Natural killer cell (primary cell): ENCODE results near the gene ARMC9. TPM values are rescaled to one million over a fixed set of nuclear protein-coding genes. Genes with fewer than 3 reads are reported as not detected.

Experiments
- ATAC-seq, 3 donors: fragments of 150-1000 bp in 2 of 3; fragments of 200-7000 bp in 1 of 3; cut with Tn5 transposase; 1 replicate in 1 of 3; 2 replicates in 2 of 3; pipeline ENCODE4 v1.10.0; 2021; ENCODE audit warnings: mild to moderate bottlenecking in 2 of 3, moderate library complexity in 2 of 3
- DNase-seq, 2 donors: peaks; one replicate each; pipeline versions ENCODE4 v3.0.0 to v3.0.0-alpha.2; 2013 to 2021; ENCODE audit warnings: mixed read lengths in 1 of 2
- H3K27ac ChIP-seq: one replicate; pipeline ENCODE4 v1.5.1; 2013; ENCODE audit warnings: mild to moderate bottlenecking, low read length
- H3K27me3 ChIP-seq: one replicate; pipeline ENCODE4 v1.6.1; 2013; ENCODE audit warnings: low read length; ENCODE audit not compliant: control insufficient read depth, insufficient read depth
- H3K36me3 ChIP-seq: one replicate; pipeline ENCODE4 v1.6.1; 2013; ENCODE audit warnings: low read length; ENCODE audit not compliant: control insufficient read depth, insufficient read depth
- H3K4me1 ChIP-seq: one replicate; pipeline ENCODE4 v1.6.1; 2013; ENCODE audit warnings: low read length; ENCODE audit not compliant: control insufficient read depth, insufficient read depth
- H3K4me3 ChIP-seq: one replicate; pipeline ENCODE4 v1.5.1; 2013; ENCODE audit warnings: low read length
- H3K9me3 ChIP-seq: one replicate; pipeline ENCODE4 v1.6.1; 2013; ENCODE audit warnings: low read length; ENCODE audit not compliant: control insufficient read depth, insufficient read depth
- H3K27ac Mint-ChIP-seq, 2 donors: one replicate each; pipeline ENCODE4 v1.8.0; 2022; ENCODE audit warnings: mild to moderate bottlenecking in 2 of 2, mixed read lengths in 2 of 2, moderate library complexity in 1 of 2
- H3K27me3 Mint-ChIP-seq, 2 donors: one replicate each; pipeline ENCODE4 v1.8.0; 2022; ENCODE audit warnings: low read depth in 2 of 2, mixed read lengths in 2 of 2
- H3K36me3 Mint-ChIP-seq: one replicate; pipeline ENCODE4 v1.8.0; 2022; ENCODE audit warnings: mixed read lengths
- H3K4me1 Mint-ChIP-seq, 2 donors: one replicate each; pipeline ENCODE4 v1.8.0; 2022; ENCODE audit warnings: mixed read lengths in 2 of 2
- H3K4me3 Mint-ChIP-seq: one replicate; pipeline ENCODE4 v1.8.0; 2022; ENCODE audit warnings: mild to moderate bottlenecking, moderate library complexity, mixed read lengths
- H3K9me3 Mint-ChIP-seq, 2 donors: one replicate each; pipeline ENCODE4 v1.8.0; 2022; ENCODE audit warnings: mixed read lengths in 2 of 2
- WGBS: methylation state at CpG from one replicate; pipeline ENCODE4 v1.1.7; 2013; ENCODE audit warnings: missing lambda C conversion rate; ENCODE audit not compliant: insufficient coverage; 5-methylcytosine and 5-hydroxymethylcytosine counted together
- intact Hi-C: fragments of 100-400 bp; cut with micrococcal nuclease; formaldehyde crosslinking; loops from one replicate; pipeline ENCODE4 v1.14.2; 2022
- total RNA-seq, 4 donors: library from RNA; stranded (reverse); fragments of 120-200 nt in 1 of 4; gene quantifications; one replicate each; pipeline versions ENCODE4 v1.2.3 to v1.2.4, GENCODE V29; 2013 to 2022
- TF ChIP-seq, protein P1 (sequence below): fragments of 200-600 bp; IDR thresholded peaks from one replicate; pipeline ENCODE4 v1.8.0; 2022; ENCODE audit warnings: antibody characterized with exemption

Gene ARMC9
- total RNA-seq, 3 donors from 2014 or later (not counting 1 experiment from before 2014, with no cell fraction given) = 1.2 to 2.3 (median 2.0) TPM

DNA sequence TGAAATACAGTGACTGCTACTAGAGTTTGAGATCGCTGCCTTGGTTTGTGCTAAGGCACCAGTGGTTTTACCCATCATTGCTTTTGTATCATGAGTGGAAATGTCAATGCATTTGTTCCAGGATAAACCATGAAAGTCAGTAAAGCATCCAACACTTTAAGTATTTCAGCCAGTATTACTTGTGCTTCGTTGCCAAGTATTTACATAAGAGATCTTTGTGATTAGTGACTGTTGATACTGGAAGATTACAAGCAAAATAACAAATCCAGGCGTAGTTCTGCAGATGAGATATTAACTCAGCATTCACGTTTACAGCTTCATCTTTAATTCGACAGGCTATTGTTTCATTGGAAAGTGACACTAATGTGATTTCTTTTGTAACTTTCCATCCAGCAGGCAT, 106.8 kb downstream of the ARMC9 start:
- ATAC-seq = no peak
- Histone ChIP-seq H3K27me3 (no peaks in the 10 kb centered on the region), H3K36me3 (no peaks in the 10 kb centered on the region), H3K9me3 (no peaks in the 10 kb centered on the region), H3K4me1 (peaks cover 6% of the 10 kb centered on the region), H3K4me3 (no peak overlapping the region), H3K27ac (no peak overlapping the region)
- H3K4me1 Mint-ChIP-seq = peaks cover 7 to 8% of the 10 kb centered on the region in 2 donors
- DNase-seq = no peak
- TF ChIP-seq, protein P1, sequence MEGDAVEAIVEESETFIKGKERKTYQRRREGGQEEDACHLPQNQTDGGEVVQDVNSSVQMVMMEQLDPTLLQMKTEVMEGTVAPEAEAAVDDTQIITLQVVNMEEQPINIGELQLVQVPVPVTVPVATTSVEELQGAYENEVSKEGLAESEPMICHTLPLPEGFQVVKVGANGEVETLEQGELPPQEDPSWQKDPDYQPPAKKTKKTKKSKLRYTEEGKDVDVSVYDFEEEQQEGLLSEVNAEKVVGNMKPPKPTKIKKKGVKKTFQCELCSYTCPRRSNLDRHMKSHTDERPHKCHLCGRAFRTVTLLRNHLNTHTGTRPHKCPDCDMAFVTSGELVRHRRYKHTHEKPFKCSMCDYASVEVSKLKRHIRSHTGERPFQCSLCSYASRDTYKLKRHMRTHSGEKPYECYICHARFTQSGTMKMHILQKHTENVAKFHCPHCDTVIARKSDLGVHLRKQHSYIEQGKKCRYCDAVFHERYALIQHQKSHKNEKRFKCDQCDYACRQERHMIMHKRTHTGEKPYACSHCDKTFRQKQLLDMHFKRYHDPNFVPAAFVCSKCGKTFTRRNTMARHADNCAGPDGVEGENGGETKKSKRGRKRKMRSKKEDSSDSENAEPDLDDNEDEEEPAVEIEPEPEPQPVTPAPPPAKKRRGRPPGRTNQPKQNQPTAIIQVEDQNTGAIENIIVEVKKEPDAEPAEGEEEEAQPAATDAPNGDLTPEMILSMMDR = no peak
- no peak overlapping the region for H3K4me3 Mint-ChIP-seq
- intact Hi-C loops = no loop called here
- WGBS = 82% methylated on average over 5 of the region's 5 CpGs
- H3K36me3 Mint-ChIP-seq = no peaks in the 10 kb centered on the region
- peaks cover 0 to 6% of the 10 kb centered on the region in 2 donors for H3K27me3 Mint-ChIP-seq
- H3K9me3 Mint-ChIP-seq = no peaks in the 10 kb centered on the region
- H3K27ac Mint-ChIP-seq = no peak overlapping the region

DNA sequence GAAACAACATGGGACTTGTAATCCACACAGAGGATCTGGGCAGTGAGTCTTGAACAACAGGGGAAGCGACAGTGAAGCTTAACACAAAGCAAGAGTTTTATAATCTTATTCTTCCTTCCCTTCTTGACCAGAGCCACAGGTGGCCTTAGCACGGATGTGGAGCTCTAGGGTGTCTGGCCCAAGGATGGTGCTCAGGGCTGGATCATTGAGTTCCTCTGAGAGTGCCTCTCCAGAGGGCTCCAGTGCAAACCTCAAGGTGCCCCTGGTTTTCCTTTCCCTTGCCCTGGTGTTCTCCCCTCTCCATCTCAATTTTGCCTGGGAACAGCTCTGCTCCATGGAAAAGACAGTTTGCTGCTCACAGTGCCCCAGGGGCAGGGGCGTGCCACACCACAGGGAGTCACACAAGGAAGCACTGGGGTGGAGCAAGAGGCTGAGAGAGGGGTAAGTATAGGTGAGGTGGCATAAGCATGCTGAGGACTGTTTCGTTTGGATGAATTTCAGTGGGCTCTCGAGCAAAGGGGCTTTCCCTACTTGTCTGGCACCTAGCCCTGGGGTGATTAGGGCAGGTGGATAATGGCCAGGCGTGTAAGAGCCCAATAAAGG, 108.5 kb downstream of the ARMC9 start:
- WGBS = 78% methylated on average over 6 of the region's 6 CpGs
- H3K4me1 Mint-ChIP-seq = no peaks in the 10 kb centered on the region
- Histone ChIP-seq H3K4me3 (no peak overlapping the region), H3K36me3 (no peaks in the 10 kb centered on the region), H3K27me3 (no peaks in the 10 kb centered on the region), H3K9me3 (no peaks in the 10 kb centered on the region), H3K27ac (no peak overlapping the region), H3K4me1 (no peaks in the 10 kb centered on the region)
- H3K27ac Mint-ChIP-seq = no peak overlapping the region
- no peak overlapping the region for H3K4me3 Mint-ChIP-seq
- TF ChIP-seq, protein P1 = no peak
- ATAC-seq (no peak), DNase-seq (no peak)
- H3K9me3 Mint-ChIP-seq = no peaks in the 10 kb centered on the region
- no peaks in the 10 kb centered on the region for H3K36me3 Mint-ChIP-seq
- H3K27me3 Mint-ChIP-seq = peaks cover 0 to 6% of the 10 kb centered on the region in 2 donors
- intact Hi-C loops = no loop called here

DNA sequence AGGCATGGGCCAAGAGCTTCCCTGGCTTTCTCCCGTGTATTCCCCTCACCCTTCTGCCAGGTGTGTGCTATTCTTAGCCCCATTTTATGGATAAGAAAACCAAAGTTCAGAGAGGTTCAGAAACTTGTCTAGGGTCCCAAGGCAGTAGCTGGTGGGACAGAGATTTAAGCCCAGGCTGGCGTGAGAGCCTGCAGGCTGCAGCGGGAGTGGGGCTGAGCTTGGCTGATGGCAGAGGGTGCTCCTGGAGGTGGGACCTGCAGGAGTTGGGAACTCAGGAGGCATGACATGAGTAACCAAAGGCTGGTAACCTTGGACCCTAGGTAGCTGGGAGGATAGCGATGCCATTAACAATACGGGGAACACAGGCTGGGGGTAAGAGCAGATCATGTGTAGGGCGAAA, 109.8 kb downstream of the ARMC9 start:
- intact Hi-C loops = no loop called here
- DNase-seq (no peak), ATAC-seq (no peak)
- Mint-ChIP-seq H3K27me3 (peaks cover 0 to 6% of the 10 kb centered on the region in 2 donors), H3K27ac (no peak overlapping the region), H3K9me3 (no peaks in the 10 kb centered on the region), H3K36me3 (no peaks in the 10 kb centered on the region), H3K4me1 (no peaks in the 10 kb centered on the region), H3K4me3 (no peak overlapping the region)
- Histone ChIP-seq H3K27me3 (no peaks in the 10 kb centered on the region), H3K4me3 (no peak overlapping the region), H3K4me1 (no peaks in the 10 kb centered on the region), H3K9me3 (no peaks in the 10 kb centered on the region), H3K36me3 (no peaks in the 10 kb centered on the region), H3K27ac (no peak overlapping the region)
- WGBS = 93% methylated on average over 6 of the region's 6 CpGs
- TF ChIP-seq, protein P1 = no peak
